Activated naive CD8-positive, alpha-beta T cell treated with anti-CD3 and anti-CD28 coated beads, Interleukin-2, amount 50 U/mL, for 16 hours (primary cell): Measurements from ENCODE around the gene POLD1.
"Not testable (repeated sequence)": the region's sequence is repeated elsewhere in the genome, so short reads cannot be mapped to it uniquely, and the experiment has no call there.

Experiments used
- DNase-seq: peaks from one replicate; pipeline ENCODE4 v3.0.0-alpha.2; 2020; ENCODE audit warnings: low read depth, low spot score

POLD1 gene

DNA sequence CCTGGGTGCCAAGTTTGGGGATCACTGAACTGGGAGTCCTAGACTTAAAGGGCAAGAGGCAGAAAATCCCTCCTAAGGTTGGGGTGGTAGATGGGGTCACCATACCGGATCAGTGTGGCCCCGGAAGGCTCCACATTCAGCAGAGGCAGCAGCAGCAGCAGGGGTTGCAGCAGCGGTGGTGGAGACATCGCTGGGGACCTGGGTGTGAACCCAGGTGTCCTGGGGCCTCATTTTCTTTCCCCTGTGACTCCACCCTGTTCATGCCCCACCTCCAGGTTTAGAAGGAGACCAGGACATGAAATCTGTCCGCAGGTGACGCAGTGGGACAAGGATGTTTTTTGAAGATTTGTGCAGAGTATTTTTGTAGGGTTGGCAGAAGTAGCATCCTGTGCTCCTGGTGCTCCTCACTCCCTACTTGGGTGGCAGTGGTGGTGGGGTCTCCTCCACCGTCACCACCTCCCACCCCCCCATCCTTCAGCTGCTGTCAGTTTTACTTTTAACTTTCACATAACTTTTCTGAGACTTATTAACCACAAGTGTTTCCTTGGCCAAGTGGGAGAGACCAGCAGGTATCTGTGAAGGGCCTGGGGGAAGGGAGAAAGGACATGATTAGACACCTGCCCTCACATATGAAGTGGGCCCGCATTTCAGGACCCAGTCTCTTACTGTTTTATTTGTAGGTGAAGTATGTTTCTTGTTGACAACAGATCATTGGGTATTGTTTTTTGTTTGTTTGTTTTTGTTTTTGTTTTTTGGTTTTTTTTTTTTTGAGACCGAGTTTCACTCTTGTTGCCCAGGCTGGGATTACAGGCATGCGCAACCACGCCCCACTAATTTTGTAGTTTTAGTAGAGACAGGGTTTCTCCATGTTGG, 18.5 kb upstream of the POLD1 start, which contains the start of gene NAPSA:
Gene NAPSA (minus strand): TSS at position 206 of the 873 bp plus-strand sequence. CDS start 18 bp downstream, at position 188.
- DNase-seq, result no peak

DNA sequence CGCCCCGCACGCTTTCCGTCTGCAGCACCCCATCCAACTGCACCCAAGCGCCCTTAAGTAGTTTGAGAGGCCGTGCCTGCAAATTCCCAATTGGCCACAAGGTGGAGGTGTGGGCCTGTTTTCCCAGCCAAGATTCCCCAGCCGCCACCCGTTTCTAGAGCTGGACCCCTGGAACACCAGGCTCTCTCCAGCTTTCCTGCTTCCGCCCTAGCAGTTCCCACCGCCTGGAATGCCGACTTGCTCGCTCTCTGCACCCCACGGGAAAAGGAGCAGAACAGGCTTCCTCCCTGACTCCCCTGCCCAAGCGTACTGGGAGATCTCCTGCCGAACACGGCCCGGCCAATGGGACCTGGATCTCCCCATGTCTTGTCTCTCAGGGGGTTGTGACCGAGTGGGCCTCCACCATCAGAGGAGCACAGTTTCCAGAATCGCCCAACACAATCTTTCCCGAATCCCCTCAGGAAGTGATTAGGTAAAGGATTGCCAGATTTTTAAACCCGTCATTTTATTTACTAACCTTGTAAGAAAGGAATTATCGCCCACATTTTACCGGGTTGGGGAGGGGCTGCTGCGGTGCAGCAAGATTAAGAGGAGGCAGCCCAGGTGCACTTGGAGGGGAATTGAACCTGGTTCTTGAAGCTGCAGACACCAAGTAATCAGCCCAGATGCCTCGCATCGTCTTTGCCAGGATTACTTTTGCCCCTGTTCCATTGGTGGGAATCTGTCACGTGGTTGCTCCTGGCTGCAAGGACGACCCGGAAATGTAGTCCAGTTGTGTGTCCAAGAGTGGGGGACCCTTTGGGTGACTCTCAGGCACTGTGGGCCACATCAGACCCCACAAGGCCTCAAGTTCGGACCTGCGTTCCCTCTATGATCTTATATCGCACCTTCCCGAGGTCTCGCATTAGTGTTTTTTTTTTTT, 15.2 kb upstream of the POLD1 start:
- peak; percentile 33 for DNase-seq

DNA sequence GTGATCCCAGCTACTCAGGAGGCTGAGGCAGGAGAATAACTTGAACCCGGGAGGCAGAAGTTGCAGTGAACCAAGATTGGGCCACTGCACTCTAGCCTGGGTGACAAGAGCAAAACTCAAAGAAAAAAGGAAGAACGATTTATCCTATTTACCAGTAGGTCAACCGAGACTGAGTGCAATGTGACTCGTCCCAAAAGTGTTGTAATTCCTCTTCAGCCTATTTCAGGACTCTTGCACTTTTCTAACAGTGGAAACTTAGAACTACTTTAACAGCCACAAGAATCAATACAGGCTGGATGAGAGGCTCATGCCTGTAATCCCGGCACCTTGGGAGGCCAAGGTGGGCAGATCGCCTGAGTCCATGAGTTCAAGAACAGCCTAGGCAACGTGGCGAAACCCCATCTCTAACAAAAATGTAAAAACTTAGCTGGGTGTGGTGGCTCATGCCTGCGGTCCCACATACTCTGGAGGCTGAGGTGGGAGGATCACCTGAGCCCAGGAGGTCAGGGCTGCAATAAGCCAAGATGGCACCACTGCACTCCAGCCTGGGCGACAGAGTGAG, 12.2 kb upstream of the POLD1 start:
- no peak for DNase-seq

DNA sequence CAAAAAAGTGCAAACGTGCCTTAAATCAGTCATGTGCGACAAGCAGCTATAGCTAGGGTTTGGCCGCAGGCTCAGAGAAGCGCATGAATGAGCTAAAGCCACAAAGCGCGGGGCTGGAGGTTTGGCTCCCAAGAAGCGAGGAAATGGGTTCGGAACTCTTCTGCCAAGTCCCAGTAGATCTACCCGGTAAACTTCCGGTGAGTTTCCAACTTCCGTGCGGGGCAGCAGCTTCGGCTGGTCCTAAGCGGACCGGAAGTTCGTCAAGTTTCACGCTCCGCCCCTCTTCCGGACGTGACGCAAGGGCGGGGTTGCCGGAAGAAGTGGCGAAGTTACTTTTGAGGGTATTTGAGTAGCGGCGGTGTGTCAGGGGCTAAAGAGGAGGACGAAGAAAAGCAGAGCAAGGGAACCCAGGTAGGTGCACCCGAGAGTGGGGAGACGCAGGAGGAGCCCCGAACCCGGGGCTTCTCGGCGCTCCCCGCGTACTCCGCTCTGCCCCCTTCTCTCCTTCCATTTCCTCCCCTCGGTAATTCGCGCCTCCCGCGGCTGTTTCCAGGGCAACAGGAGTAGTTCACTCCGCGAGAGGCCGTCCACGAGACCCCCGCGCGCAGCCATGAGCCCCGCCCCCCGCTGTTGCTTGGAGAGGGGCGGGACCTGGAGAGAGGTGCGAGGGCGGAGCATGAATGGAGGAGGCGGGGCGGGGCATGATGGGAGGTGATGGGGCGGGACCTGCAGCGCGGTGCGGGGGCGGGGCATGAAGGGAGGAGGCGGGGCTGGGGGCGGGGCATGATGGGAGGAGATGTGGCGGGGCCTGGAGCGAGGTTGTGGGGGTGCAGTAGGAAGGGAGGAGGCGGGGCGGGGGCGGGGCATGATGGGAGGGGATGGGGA, 7.7 kb upstream of the POLD1 start, which contains the start of gene NR1H2:
Gene NR1H2 (plus strand): TSS at position 292 of the 885 bp plus-strand sequence. CDS start 1,149 bp downstream, outside the sequence.
- DNase-seq, result peak; percentile 83

DNA sequence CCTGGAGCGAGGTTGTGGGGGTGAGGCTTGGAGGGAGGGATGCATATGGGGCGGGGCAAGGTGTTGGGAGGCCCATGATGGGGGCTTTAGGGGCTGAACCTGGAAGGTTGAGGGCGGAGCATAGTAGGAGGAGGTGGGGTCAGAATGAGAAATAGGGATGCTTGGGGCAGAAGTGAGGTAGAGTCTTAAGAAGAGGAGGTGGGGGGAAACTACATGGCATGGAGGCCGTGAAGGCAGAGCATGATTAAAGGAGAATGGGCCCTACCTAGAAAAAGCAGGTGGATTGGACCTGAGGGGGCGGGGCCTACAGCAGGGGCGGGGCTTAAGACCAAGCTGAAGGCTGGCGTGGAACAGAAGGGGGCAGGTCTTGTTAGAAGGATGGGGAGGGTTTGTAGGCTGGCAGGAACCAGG, 7.1 kb upstream of the POLD1 start:
- DNase-seq, result no peak

DNA sequence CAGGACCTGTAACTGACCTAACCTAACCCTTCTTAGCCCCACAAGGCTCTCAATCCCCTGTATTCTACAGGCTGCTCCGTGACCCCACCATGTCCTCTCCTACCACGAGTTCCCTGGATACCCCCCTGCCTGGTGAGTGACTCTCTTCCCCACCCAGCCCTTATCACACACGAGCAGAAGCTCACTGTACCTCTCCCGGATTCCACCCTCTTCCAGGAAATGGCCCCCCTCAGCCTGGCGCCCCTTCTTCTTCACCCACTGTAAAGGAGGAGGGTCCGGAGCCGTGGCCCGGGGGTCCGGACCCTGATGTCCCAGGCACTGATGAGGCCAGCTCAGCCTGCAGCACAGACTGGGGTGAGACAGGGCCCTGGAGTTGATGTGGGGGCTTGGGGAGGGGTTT, 6.6 kb upstream of the POLD1 start:
- no peak for DNase-seq

DNA sequence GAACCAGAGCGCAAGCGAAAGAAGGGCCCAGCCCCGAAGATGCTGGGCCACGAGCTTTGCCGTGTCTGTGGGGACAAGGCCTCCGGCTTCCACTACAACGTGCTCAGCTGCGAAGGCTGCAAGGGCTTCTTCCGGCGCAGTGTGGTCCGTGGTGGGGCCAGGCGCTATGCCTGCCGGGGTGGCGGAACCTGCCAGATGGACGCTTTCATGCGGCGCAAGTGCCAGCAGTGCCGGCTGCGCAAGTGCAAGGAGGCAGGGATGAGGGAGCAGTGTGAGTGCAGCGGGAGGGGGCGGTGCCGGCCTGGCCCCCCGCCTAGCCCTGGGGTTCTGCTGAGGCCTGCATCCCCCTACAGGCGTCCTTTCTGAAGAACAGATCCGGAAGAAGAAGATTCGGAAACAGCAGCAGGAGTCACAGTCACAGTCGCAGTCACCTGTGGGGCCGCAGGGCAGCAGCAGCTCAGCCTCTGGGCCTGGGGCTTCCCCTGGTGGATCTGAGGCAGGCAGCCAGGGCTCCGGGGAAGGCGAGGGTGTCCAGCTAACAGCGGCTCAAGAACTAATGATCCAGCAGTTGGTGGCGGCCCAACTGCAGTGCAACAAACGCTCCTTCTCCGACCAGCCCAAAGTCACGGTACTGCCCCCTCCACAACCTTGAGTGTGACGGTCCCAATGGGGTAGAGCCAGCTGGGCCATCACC, 5.8 kb upstream of the POLD1 start:
- DNase-seq, result no peak

DNA sequence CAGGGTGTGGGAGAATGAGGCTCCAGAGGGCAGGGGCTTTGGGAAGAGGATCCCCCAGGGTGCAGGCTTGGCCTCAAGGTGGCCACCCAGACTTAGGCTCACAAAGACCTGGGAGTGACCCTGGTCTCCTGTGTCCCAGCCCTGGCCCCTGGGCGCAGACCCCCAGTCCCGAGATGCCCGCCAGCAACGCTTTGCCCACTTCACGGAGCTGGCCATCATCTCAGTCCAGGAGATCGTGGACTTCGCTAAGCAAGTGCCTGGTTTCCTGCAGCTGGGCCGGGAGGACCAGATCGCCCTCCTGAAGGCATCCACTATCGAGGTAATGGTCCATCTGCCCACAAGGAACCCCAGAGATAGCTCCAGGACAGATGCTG, 5.3 kb upstream of the POLD1 start:
- DNase-seq, result no peak

DNA sequence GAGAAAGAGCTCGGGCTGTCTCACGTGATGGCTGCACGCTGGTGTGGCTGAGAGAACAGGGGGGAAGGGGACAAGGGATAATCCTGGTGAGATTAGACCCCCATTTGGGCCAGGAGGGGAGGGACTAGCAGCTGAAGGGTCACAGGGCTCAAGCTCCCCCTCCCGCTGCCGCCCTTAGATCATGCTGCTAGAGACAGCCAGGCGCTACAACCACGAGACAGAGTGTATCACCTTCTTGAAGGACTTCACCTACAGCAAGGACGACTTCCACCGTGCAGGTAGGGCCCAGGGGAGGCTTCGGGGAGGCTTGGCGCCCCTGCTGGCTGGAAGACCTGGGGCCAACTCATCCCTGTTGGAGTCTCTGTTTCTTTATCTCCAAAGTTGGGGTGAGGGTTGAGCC, 4.5 kb upstream of the POLD1 start:
- DNase-seq, result no peak

DNA sequence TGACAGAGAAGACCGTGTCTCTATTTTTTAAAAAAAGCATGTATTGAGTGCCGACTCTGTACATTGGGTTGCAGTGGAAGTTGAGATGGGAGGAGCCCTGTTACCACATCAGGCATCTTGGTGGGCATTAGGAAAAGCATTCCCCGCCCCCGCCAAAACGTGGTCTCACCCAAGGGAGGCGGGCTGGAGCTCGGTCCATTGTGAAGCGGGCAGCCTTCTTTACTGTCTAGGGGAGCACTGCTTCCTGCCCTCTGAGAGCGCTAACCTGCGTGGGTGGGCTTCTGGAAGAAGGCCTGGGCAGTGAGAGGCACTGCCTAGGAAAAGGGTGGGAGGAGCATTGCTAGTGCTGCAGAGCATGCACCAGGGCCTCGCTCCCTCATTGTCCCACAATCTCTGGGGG, 4.0 kb upstream of the POLD1 start:
- no peak for DNase-seq

DNA sequence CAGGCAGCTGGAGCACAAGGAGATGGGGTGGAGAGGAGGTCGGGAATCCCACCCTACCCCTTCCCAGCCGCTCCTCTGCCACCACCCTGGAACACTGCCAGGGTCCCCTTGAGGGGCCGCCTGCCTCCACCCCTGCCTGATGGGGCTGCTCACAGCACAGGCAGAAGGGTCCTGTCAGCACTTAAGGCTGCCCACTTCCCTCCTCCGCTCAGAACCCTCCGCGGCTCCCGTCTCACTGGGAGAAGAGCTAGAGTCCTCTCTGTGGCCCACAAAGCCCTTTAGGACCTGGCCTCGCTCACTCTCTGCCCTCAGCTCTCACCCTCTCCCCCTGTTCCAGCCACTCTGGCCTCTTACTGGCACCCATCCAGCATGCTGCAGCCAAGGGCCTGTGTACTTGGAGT, 3.4 kb upstream of the POLD1 start:
- no peak for DNase-seq

DNA sequence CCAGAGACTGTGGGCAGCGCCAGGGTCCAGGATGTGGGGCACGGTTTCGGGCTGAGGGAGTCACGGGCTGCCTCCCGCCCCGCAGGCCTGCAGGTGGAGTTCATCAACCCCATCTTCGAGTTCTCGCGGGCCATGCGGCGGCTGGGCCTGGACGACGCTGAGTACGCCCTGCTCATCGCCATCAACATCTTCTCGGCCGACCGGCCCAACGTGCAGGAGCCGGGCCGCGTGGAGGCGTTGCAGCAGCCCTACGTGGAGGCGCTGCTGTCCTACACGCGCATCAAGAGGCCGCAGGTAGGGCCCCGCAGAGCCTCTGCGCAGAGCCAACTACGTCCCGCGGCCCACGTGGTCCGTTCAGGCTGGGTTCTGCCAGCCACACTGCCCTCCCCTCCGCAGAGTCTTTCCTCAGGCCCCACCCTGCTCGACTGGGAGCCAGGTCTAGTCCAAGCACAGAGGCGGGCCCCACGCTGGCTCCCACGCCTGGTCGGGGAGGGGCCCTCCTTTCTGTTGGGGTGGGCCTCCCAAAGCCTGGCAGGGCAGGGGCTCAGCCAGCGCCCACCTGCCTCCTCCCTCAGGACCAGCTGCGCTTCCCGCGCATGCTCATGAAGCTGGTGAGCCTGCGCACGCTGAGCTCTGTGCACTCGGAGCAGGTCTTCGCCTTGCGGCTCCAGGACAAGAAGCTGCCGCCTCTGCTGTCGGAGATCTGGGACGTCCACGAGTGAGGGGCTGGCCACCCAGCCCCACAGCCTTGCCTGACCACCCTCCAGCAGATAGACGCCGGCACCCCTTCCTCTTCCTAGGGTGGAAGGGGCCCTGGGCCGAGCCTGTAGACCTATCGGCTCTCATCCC, 2.0 kb upstream of the POLD1 start:
- no peak for DNase-seq

DNA sequence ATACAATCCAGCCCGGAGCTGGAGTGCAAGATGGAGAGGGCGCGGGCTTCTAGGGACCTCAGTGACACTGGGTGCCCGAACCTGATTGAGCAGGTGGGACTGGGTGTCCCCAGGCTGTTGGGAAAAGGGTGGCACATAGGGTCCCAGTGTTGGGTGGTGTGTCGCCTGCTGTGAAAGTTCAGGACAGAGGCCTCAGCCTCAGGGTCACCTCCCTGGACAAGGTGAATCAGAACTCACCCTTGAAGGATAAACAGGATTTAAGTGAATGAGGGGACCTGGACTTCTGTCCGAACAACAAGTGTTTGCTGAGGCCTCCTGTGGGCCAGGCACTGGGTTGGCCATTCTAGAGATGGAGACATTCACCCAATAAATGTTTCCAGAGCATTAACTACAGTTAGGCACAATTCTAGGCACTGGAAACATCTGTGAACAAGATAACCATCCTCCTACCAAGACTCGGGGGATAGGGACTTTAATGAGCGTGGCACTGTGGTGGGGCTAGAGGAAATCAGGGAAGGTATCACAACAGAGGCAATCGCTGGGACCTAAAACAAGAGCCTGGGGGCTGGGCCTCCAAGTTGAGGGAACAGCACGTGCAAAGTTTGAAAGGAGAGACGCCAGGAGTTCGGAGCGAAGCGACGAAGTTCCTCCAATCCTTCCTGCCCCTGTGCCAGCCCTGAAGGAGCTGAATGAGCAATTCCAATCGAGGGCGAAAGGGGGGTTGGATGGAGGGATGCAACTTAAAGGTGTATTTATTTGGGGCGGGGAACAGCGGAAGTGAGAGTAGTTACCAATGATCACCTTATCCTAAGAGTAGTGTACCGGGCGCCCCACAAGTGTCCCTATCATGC, 921 bp upstream of the POLD1 start:
- no peak for DNase-seq

DNA sequence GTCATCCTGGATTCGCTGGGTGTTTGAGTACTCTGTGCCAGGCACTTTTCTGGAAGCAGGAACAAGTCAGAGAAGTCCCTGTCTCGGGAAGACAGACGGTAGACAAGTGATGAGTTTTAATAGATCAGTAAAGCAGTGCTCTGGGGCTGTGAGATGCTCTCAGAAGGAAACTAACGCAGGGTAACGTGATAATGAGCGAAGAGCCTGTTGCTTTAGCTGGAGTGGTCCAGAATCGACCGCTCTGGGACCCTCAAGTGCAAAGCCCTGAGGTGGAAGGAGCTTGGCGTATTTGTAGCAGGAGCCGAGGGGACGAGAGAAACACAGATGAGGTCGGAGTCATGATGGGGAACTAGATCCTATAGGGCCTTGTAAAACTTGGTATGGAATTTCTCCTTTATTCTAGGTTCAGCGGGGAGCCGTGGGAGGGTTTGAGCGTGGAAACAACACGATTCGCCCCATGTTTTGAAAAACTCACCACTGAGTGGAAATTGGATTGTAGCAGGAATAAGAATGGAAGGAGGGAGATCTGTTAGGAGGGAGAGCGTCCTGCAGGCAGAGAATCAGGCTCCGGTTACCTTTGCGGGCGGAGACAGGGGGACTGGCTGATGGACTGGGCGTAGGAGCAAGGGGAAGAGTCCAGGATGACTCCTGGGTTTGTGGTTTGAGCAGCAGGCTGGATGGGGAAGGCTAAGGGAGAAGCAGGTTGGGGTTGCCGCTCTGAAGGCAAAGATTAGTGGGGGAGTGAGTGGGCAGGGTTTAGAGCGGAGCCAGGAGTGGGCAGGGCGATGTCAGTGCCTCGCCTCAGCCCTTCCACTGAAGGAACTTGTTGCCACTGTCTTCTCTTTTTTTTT, 763 bp downstream of the POLD1 start:
- DNase-seq, result no peak

DNA sequence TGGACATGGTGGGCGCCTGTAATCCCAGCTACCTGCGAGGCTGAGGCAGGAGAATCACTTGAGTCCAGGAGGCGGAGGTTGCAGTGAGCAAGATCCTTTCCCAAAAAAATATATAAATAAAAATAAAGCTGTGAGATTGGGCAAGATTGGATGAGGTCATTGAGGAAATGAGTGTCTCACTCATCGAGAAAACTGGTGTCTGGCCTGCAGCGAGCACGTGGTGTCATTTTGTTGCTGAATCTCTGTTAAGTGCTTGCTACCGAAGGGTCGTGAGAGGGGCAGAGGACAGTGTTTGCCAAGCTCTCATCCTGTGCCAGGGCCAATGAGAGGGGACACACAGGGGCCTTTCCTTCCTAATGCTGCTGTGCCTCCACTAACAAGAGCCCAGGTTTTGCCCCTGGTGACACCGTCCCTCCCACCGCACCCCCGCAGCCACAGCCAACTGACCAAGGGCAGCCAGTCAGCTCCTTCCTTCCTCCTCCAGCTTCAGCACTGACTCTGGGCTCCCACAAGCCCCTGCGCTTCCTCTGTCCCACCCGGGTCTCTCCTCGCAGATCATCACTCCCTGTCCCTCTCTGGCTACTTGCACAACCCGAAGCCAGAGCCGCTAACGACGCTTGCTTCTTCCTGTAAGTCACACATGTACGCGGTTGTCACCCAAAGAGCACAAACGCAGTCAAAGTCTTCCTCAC, 3.2 kb downstream of the POLD1 start:
- no peak for DNase-seq

DNA sequence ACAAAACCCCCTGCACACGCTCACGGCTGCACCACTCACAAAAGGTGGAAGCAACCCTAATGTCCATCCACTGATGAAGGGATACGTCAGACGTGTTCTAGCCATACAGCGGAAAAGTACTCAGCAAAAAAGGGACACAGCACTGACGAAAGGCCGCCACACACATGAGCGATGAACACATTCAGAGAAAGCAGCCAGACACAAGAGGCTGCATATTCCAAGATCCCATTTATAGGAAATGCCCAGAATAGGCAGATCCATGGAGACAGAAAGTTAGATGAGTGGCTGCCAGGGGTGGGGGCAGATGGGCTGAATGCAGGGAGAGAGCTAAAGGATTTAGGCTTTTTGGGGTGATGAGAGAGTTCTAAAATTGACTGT, 3.7 kb downstream of the POLD1 start:
- DNase-seq, result no peak

DNA sequence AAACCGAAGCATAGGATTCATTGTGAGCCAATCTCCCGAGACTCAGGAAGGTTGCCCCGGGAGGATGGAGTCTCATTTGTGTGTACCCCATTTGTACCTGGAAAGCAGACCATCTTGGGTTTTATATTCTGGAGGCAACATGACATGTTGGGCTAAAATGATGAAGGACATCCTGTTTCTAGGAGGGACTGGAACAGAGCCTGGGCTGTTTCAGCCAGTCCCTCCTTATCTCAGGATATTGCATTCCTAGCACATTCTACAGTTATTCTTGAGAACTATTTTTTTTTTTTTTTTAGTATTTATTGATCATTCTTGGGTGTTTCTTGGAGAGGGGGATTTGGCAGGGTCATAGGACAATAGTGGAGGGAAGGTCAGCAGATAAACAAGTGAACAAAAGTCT, 6.1 kb downstream of the POLD1 start:
- not testable (repeated sequence) for DNase-seq
